Astrocyte (in vitro differentiated cells and primary cell): ENCODE measurements around the gene CKLF. TPM values are rescaled to one million over a fixed set of nuclear protein-coding genes. Genes with fewer than 3 reads are reported as not detected.
A peak's percentile ranks its signal among the peaks of the same experiment; 100 is the strongest.
"Not testable (repeated sequence)": the region's sequence is repeated elsewhere in the genome, so short reads cannot be mapped to it uniquely, and the experiment has no call there.

ENCODE experiments used
- DNase-seq: peaks from one replicate; pipeline ENCODE4 v3.0.0-alpha.2; 2010; ENCODE audit warnings: low read depth
- FAIRE-seq: peaks from 2 replicates; lab custom pipeline; 2011; peaks lifted over from hg19 to GRCh38; lab: Jason Lieb, UNC
- H2AFZ ChIP-seq: 2 replicates; pipeline ENCODE4 v1.6.0; 2012; ENCODE audit warnings: low read depth, low read length, inconsistent platforms
- H3K27ac ChIP-seq: 2 replicates; pipeline ENCODE4 v1.5.1; 2011; ENCODE audit warnings: low read depth, low read length, inconsistent platforms
- H3K27me3 ChIP-seq: 2 replicates; pipeline ENCODE4 v1.6.0; 2011; ENCODE audit warnings: low read length, inconsistent platforms; ENCODE audit not compliant: insufficient read depth
- H3K36me3 ChIP-seq: 2 replicates; pipeline ENCODE4 v1.5.1; 2011; ENCODE audit warnings: low read length, inconsistent platforms; ENCODE audit not compliant: insufficient read depth
- H3K4me1 ChIP-seq: 2 replicates; pipeline ENCODE4 v1.5.1; 2011; ENCODE audit warnings: low read length, inconsistent platforms; ENCODE audit not compliant: insufficient read depth
- H3K4me2 ChIP-seq: 2 replicates; pipeline ENCODE4 v1.6.0; 2012; ENCODE audit warnings: low read length, inconsistent platforms
- H3K4me3 ChIP-seq: 2 replicates; pipeline ENCODE4 v1.5.1; 2011; ENCODE audit warnings: low read depth, mild to moderate bottlenecking, low read length, inconsistent platforms; ENCODE audit not compliant: insufficient read depth
- H3K79me2 ChIP-seq: 2 replicates; pipeline ENCODE4 v1.6.0; 2012; ENCODE audit warnings: mild to moderate bottlenecking, low read length, inconsistent platforms; ENCODE audit not compliant: insufficient read depth
- H3K9ac ChIP-seq: 2 replicates; pipeline ENCODE4 v1.6.0; 2012; ENCODE audit warnings: mild to moderate bottlenecking, low read length, inconsistent platforms
- H3K9me3 ChIP-seq: 2 replicates; pipeline ENCODE4 v1.5.1; 2012; ENCODE audit warnings: low read depth, mild to moderate bottlenecking, low read length, inconsistent platforms; ENCODE audit not compliant: insufficient read depth
- H4K20me1 ChIP-seq: 2 replicates; pipeline ENCODE4 v1.6.0; 2012; ENCODE audit warnings: low read length, inconsistent platforms; ENCODE audit not compliant: insufficient read depth
- H3K27ac Mint-ChIP-seq: one replicate; pipeline ENCODE4 v1.8.0; 2021; ENCODE audit warnings: mild to moderate bottlenecking, mixed read lengths; ENCODE audit not compliant: unreplicated experiment
- H3K27me3 Mint-ChIP-seq: one replicate; pipeline ENCODE4 v1.8.0; 2021; ENCODE audit warnings: low read depth, mixed read lengths; ENCODE audit not compliant: unreplicated experiment
- H3K36me3 Mint-ChIP-seq: one replicate; pipeline ENCODE4 v1.8.0; 2021; ENCODE audit warnings: low read depth, mixed read lengths; ENCODE audit not compliant: unreplicated experiment
- H3K4me1 Mint-ChIP-seq: one replicate; pipeline ENCODE4 v1.8.0; 2021; ENCODE audit warnings: low read depth, mixed read lengths; ENCODE audit not compliant: unreplicated experiment
- H3K4me3 Mint-ChIP-seq: one replicate; pipeline ENCODE4 v1.8.0; 2021; ENCODE audit warnings: mild to moderate bottlenecking, moderate library complexity, mixed read lengths; ENCODE audit not compliant: unreplicated experiment
- H3K9me3 Mint-ChIP-seq: one replicate; pipeline ENCODE4 v1.8.0; 2021; ENCODE audit warnings: mild to moderate bottlenecking, mixed read lengths; ENCODE audit not compliant: unreplicated experiment
- EZH2 ChIP-seq: IDR thresholded peaks from 2 replicates; pipeline ENCODE4 v1.6.1; 2012; ENCODE audit warnings: mild to moderate bottlenecking, low read length, inconsistent platforms; ENCODE audit not compliant: insufficient read depth
- total RNA-seq: library from RNA; stranded (reverse); gene quantifications from 2 replicates; pipeline ENCODE4 v1.2.1, GENCODE V29; 2021
- TF ChIP-seq, protein P1 (sequence below): IDR thresholded peaks from 2 replicates; pipeline ENCODE4 v1.5.1; 2011; ENCODE audit warnings: low read depth, mild to moderate bottlenecking, inconsistent platforms, low read length, moderate library complexity; ENCODE audit not compliant: insufficient read depth

CKLF gene
- total RNA-seq, 1 donor from 2014 or later = 24.5 TPM

- Histone ChIP-seq H3K4me1 (peaks cover 60% of the 10 kb centered on the region), H3K9ac (no peak overlapping the region), H3K4me2 (peak overlapping the region; percentile 15), H3K4me3 (no peak overlapping the region), H3K9me3 (no peaks in the 10 kb centered on the region), H4K20me1 (no peaks in the 10 kb centered on the region), H3K79me2 (no peaks in the 10 kb centered on the region), H3K36me3 (no peaks in the 10 kb centered on the region), H3K27ac (no peak overlapping the region), H3K27me3 (no peaks in the 10 kb centered on the region), H2AFZ (no peak overlapping the region)
- H3K4me3 Mint-ChIP-seq = no peak overlapping the region
- no peak for FAIRE-seq
- TF ChIP-seq, protein P1, sequence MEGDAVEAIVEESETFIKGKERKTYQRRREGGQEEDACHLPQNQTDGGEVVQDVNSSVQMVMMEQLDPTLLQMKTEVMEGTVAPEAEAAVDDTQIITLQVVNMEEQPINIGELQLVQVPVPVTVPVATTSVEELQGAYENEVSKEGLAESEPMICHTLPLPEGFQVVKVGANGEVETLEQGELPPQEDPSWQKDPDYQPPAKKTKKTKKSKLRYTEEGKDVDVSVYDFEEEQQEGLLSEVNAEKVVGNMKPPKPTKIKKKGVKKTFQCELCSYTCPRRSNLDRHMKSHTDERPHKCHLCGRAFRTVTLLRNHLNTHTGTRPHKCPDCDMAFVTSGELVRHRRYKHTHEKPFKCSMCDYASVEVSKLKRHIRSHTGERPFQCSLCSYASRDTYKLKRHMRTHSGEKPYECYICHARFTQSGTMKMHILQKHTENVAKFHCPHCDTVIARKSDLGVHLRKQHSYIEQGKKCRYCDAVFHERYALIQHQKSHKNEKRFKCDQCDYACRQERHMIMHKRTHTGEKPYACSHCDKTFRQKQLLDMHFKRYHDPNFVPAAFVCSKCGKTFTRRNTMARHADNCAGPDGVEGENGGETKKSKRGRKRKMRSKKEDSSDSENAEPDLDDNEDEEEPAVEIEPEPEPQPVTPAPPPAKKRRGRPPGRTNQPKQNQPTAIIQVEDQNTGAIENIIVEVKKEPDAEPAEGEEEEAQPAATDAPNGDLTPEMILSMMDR = no peak
- no peak for TF ChIP-seq EZH2
- H3K36me3 Mint-ChIP-seq = no peaks in the 10 kb centered on the region
- H3K27me3 Mint-ChIP-seq = peaks cover 2% of the 10 kb centered on the region
- peaks cover 40% of the 10 kb centered on the region for H3K4me1 Mint-ChIP-seq
- DNase-seq = no peak
- no peaks in the 10 kb centered on the region for H3K9me3 Mint-ChIP-seq
- H3K27ac Mint-ChIP-seq = no peak overlapping the region
Observed at GRCh38 chr16:66513111-66513723, 39.2 kb upstream of the CKLF start.

- H3K4me1 ChIP-seq = peaks cover 60% of the 10 kb centered on the region
- not testable (repeated sequence) for H3K36me3 Mint-ChIP-seq, H3K9me3 Mint-ChIP-seq, H3K27ac Mint-ChIP-seq, H3K9ac ChIP-seq, H3K4me3 ChIP-seq, DNase-seq, FAIRE-seq, H3K4me3 Mint-ChIP-seq, H2AFZ ChIP-seq, H3K27ac ChIP-seq, H3K27me3 Mint-ChIP-seq, H3K27me3 ChIP-seq, H4K20me1 ChIP-seq, H3K36me3 ChIP-seq, H3K9me3 ChIP-seq, H3K4me2 ChIP-seq, H3K79me2 ChIP-seq
- peaks cover 38% of the 10 kb centered on the region for H3K4me1 Mint-ChIP-seq
Observed at GRCh38 chr16:66514391-66514790, 38.0 kb upstream of the CKLF start.

- peak overlapping the region; percentile 48 for H3K27ac Mint-ChIP-seq
- H3K4me3 Mint-ChIP-seq, H3K4me3 ChIP-seq, H3K36me3 Mint-ChIP-seq, H3K9me3 ChIP-seq, H3K4me2 ChIP-seq, H3K27me3 ChIP-seq, H3K27me3 Mint-ChIP-seq, H2AFZ ChIP-seq, H3K9ac ChIP-seq, FAIRE-seq, DNase-seq, H3K79me2 ChIP-seq, H4K20me1 ChIP-seq, H3K27ac ChIP-seq, H3K9me3 Mint-ChIP-seq, H3K36me3 ChIP-seq: not testable (repeated sequence)
- peaks cover 38% of the 10 kb centered on the region for H3K4me1 Mint-ChIP-seq
- H3K4me1 ChIP-seq = peaks cover 60% of the 10 kb centered on the region
Observed at GRCh38 chr16:66514980-66515595, 37.3 kb upstream of the CKLF start.
